Measurements from ENCODE around the gene SOX8. TPM values are rescaled to one million over a fixed set of nuclear protein-coding genes. Genes with fewer than 3 reads are reported as not detected.
"Not testable (repeated sequence)": the region's sequence is repeated elsewhere in the genome, so short reads cannot be mapped to it uniquely, and the experiment has no call there.

SOX8 gene
- total RNA-seq, 1 donor from 2014 or later, result 1.2 TPM

DNA sequence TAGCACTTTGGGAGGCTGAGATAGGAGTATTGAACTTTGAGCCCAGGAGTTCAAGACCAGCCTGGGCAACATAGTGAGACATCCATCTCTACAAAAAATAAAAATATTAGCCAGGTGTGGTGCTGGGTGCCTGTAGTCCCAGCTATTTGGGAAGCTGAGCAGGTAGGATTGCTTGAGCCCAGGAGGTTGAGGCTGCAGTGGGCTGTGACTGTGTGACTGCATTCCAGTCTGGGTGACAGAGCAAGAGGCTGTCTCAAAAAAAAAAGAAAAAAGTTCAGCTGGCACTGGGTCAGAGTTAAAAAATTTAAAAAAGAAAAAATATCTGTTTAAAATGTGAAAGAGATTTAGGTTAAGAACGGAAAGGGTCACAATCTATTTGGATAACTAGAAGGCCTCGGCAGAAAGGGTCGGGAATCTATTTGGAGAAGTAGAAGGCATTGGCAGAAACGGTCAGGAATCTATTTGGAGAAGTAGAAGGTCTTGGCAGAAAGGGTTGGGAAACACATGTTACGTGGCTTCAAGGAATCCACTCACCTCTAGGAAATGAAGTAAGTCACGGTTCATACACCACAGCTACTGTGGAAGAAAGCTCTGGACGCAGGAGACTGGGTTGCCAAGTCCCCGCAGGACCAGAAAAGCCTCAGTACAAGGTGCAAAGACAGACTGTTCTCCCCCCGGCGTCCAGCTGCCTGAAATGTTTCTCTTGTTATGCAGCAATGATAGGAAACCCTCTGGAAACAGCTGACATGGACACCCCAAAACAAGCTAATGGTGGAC is 36.1 kb upstream of the SOX8 start:
- Mint-ChIP-seq H3K4me1 (ENCODE audit: low read depth) (no peaks in the 10 kb centered on the region), H3K4me3 (ENCODE audit: low read depth) (no peak overlapping the region), H3K27ac (no peak overlapping the region), H3K36me3 (ENCODE audit: low read depth) (peaks cover 37% of the 10 kb centered on the region), H3K9me3 (peaks cover 24% of the 10 kb centered on the region), H3K27me3 (ENCODE audit: low read depth) (no peaks in the 10 kb centered on the region)
- no peak for DNase-seq (ENCODE audit: low spot score)
- intact Hi-C loops (cut with micrococcal nuclease), result no loop called here

DNA sequence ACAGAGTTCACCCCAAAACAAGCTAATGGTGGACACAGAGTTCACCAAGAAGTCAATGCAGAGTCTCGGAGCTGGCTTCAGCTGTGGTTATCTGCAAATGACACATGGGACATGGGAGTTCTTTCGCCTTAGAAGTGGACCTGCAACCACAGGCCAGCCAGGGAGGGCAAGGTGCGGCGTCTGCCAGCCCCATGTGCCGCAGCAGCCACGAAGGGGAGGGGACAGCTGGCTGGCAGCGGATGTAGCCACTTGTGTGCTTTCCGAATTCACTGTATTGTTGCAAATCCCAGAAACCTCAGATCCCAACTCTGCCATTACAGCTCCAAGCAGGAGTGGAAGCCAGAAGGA is 35.5 kb upstream of the SOX8 start:
- no peak overlapping the region for H3K27ac Mint-ChIP-seq
- H3K9me3 Mint-ChIP-seq, result peaks cover 24% of the 10 kb centered on the region
- DNase-seq (ENCODE audit: low spot score), result no peak
- H3K36me3 Mint-ChIP-seq (ENCODE audit: low read depth), result peaks cover 37% of the 10 kb centered on the region
- no peak overlapping the region for H3K4me3 Mint-ChIP-seq (ENCODE audit: low read depth)
- H3K27me3 Mint-ChIP-seq (ENCODE audit: low read depth), result no peaks in the 10 kb centered on the region
- intact Hi-C loops (cut with micrococcal nuclease), result no loop called here
- H3K4me1 Mint-ChIP-seq (ENCODE audit: low read depth), result no peaks in the 10 kb centered on the region

DNA sequence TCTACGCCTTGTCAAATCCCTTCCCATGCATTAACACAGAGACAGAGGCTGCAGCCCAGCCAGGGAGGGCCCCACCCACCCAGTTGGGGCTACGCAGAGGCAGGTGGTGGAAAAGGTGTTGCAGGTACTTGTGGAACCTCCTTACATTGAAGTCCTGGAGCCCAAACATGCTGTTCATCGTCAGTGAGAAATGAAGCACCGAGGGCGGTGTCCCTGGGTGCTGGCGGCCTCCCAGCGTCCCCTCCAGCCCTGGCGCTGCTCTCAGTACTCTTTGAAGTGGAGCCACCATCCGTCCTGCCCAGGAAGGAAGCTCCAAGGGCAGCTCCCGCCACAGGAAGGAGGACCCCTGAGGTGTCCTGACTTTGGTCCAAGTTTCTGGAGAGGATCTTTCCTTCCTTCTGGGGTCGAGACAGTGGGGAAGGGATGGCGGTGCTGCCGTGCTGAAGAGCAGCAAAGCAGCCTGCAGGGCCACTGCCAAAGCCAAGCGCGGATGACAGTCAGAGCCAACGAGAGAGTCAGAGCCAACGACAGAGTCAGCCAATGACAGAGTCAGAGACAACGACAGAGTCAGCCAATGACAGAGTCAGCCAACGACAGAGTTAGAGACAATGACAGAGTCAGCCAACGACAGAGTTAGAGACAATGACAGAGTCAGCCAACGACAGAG is 34.2 kb upstream of the SOX8 start:
- Mint-ChIP-seq H3K36me3 (ENCODE audit: low read depth) (peaks cover 35% of the 10 kb centered on the region), H3K27me3 (ENCODE audit: low read depth) (no peaks in the 10 kb centered on the region), H3K27ac (no peak overlapping the region), H3K4me3 (ENCODE audit: low read depth) (no peak overlapping the region), H3K9me3 (peaks cover 15% of the 10 kb centered on the region), H3K4me1 (ENCODE audit: low read depth) (no peaks in the 10 kb centered on the region)
- intact Hi-C loops (cut with micrococcal nuclease), result no loop called here
- no peak for DNase-seq (ENCODE audit: low spot score)

DNA sequence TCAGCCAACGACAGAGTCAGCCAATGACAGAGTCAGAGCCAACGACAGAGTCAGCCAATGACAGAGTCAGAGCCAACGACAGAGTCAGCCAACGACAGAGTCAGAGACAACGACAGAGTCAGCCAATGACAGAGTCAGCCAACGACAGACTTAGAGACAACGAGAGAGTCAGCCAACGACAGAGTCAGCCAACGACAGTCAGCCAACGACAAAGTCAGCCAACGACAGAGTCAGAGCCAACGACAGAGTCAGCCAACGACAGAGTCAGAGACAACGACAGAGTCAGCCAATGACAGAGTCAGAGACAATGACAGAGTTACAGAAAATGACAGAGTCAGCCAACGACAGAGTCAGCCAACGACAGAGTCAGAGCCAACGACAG is 33.7 kb upstream of the SOX8 start:
- H3K27me3 Mint-ChIP-seq (ENCODE audit: low read depth); H3K4me3 Mint-ChIP-seq (ENCODE audit: low read depth); H3K27ac Mint-ChIP-seq; H3K9me3 Mint-ChIP-seq; intact Hi-C loops (cut with micrococcal nuclease); H3K4me1 Mint-ChIP-seq (ENCODE audit: low read depth); DNase-seq (ENCODE audit: low spot score): not testable (repeated sequence)
- H3K36me3 Mint-ChIP-seq (ENCODE audit: low read depth), result peaks cover 32% of the 10 kb centered on the region

DNA sequence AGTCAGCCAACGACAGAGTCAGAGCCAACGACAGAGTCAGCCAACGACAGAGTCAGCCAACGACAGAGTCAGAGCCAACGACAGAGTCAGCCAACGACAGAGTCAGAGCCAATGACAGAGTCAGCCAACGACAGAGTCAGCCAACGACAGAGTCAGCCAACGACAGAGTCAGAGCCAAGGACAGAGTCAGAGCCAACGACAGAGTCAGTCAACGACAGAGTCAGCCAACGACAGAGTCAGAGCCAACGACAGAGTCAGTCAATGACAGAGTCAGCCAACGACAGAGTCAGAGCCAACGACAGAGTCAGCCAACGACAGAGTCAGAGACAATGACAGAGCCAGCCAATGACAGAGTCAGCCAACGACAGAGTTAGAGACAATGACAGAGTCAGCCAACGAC is 32.8 kb upstream of the SOX8 start:
- intact Hi-C loops (cut with micrococcal nuclease); H3K27ac Mint-ChIP-seq; H3K4me1 Mint-ChIP-seq (ENCODE audit: low read depth); H3K4me3 Mint-ChIP-seq (ENCODE audit: low read depth); H3K27me3 Mint-ChIP-seq (ENCODE audit: low read depth); H3K9me3 Mint-ChIP-seq; DNase-seq (ENCODE audit: low spot score): not testable (repeated sequence)
- H3K36me3 Mint-ChIP-seq (ENCODE audit: low read depth), result peaks cover 29% of the 10 kb centered on the region

DNA sequence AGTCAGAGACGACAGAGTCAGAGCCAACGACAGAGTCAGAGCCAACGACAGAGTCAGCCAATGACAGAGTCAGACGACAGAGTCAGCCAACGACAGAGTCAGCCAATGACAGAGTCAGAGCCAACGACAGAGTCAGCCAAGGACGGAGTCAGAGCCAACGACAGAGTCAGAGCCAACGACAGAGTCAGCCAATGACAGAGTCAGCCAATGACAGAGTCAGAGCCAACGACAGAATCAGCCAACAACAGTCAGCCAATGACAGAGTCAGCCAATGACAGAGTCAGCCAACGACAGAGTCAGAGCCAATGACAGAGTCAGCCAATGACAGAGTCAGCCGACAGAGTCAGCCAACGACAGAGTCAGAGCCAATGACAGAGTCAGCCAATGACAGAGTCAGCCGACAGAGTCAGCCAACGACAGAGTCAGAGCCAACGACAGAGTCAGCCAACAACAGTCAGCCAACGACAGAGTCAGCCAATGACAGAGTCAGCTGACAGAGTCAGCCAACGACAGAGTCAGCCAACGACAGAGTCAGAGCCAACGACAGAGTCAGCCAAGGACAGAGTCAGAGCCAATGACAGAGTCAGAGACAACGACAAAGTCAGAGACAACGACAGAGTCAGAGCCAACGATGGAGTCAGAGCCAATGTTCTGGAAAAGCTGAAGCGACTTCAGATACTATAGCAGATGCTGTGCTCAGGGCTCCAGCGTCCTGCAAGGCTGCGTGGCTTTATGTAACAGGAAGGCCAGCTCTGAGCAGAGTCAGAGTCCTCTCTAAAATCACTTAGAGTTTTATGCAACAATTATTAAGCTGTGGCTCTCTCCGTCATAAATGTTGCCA is 30.6 kb upstream of the SOX8 start:
- H3K4me3 Mint-ChIP-seq (ENCODE audit: low read depth); H3K27ac Mint-ChIP-seq; intact Hi-C loops (cut with micrococcal nuclease); H3K27me3 Mint-ChIP-seq (ENCODE audit: low read depth); H3K9me3 Mint-ChIP-seq; H3K4me1 Mint-ChIP-seq (ENCODE audit: low read depth); DNase-seq (ENCODE audit: low spot score): not testable (repeated sequence)
- H3K36me3 Mint-ChIP-seq (ENCODE audit: low read depth), result peaks cover 18% of the 10 kb centered on the region

DNA sequence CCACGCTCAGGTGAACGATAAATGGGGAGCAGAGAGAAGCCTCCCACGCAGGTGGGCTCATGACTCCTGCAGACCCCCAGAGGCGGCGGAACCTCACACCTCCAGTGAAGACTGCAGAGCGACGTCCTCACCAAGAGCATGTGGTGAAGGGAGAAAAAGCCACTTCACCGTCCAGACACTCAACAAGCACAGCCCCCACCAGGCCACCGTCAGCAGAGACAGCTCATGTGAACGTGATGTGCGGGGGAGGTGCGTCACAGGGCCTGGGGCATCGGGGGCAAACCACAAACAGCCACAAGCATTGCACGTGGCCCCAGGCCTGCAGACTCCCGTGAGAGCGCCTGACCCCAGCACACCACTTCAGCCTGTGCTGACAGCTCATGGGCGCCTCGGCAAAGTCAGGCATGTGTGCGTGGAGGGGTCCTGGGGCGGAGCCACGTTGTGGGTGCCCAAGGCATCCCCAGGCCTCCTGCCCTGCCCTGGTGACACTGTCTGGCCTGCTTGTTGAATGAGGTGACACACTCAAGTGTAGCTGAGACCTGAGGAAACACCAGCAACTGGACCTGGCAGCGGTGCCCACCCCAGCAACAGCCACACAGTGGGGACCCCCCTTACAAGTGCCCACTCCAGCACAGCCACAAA is 29.8 kb upstream of the SOX8 start:
- DNase-seq (ENCODE audit: low spot score), result no peak
- Mint-ChIP-seq H3K4me1 (ENCODE audit: low read depth) (no peaks in the 10 kb centered on the region), H3K27ac (no peak overlapping the region), H3K4me3 (ENCODE audit: low read depth) (no peak overlapping the region), H3K27me3 (ENCODE audit: low read depth) (no peaks in the 10 kb centered on the region), H3K36me3 (ENCODE audit: low read depth) (peaks cover 17% of the 10 kb centered on the region), H3K9me3 (no peaks in the 10 kb centered on the region)
- intact Hi-C loops (cut with micrococcal nuclease), result no loop called here

DNA sequence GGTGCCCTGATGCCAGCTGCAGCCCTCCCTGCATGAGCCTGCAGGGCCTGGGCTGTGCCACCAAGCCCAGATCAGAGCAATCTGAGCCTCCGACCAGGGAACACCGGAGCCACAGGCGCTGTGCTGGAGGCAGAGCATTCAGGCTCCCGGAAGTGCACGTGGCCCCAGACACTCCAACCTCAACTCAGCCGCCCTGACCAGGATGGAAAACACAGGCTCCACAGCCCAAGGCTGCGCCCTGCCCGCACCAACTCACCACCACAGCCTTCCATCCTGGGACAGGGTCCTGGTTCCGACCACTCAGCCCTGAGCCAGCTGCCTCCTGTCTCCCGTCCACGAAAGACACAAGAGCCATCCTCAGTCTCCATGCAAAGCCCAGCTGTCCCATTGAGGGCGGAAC is 29.2 kb upstream of the SOX8 start:
- no peak for DNase-seq (ENCODE audit: low spot score)
- Mint-ChIP-seq H3K36me3 (ENCODE audit: low read depth) (peaks cover 17% of the 10 kb centered on the region), H3K4me1 (ENCODE audit: low read depth) (no peaks in the 10 kb centered on the region), H3K9me3 (no peaks in the 10 kb centered on the region), H3K4me3 (ENCODE audit: low read depth) (no peak overlapping the region), H3K27ac (no peak overlapping the region), H3K27me3 (ENCODE audit: low read depth) (no peaks in the 10 kb centered on the region)
- intact Hi-C loops (cut with micrococcal nuclease), result no loop called here

DNA sequence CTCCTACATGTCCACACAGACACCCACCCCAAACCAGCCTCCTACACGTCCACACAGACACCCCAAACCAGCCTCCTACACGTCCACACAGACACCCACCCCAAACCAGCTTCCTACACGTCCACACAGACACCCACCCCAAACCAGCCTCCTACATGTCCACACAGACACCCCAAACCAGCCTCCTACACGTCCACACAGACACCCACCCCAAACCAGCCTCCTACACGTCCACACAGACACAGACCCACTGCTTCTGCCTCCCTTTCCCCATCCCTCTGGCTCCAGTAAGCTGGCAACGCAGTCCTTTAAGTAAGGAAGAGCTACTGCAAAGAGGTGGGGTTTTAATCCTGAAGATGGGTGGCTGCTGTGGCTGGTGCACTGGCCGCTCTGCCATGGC is 27.8 kb upstream of the SOX8 start:
- peaks cover 17% of the 10 kb centered on the region for H3K36me3 Mint-ChIP-seq (ENCODE audit: low read depth)
- H3K4me3 Mint-ChIP-seq (ENCODE audit: low read depth); H3K9me3 Mint-ChIP-seq; DNase-seq (ENCODE audit: low spot score); H3K27ac Mint-ChIP-seq; H3K4me1 Mint-ChIP-seq (ENCODE audit: low read depth); intact Hi-C loops (cut with micrococcal nuclease); H3K27me3 Mint-ChIP-seq (ENCODE audit: low read depth): not testable (repeated sequence)

DNA sequence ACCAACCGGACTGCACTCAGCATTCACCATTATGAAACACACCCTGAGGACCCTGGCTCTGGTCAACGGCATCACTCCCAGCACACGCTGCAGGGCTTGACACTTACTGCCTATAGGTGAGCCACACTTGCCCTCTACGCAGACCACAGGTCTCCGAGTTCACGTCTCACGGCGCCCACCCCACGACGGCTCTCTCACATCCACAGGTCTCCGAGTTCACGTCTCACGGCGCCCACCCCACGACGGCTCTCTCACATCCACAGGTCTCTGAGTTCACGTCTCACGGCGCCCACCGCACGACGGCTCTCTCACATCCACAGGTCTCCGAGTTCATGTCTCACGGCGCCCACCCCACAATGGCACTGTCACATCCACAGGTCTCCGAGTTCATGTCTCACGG is 25.8 kb upstream of the SOX8 start:
- H3K27me3 Mint-ChIP-seq (ENCODE audit: low read depth); H3K9me3 Mint-ChIP-seq; H3K27ac Mint-ChIP-seq; H3K4me1 Mint-ChIP-seq (ENCODE audit: low read depth); H3K4me3 Mint-ChIP-seq (ENCODE audit: low read depth); DNase-seq (ENCODE audit: low spot score); intact Hi-C loops (cut with micrococcal nuclease): not testable (repeated sequence)
- H3K36me3 Mint-ChIP-seq (ENCODE audit: low read depth), result peaks cover 17% of the 10 kb centered on the region

DNA sequence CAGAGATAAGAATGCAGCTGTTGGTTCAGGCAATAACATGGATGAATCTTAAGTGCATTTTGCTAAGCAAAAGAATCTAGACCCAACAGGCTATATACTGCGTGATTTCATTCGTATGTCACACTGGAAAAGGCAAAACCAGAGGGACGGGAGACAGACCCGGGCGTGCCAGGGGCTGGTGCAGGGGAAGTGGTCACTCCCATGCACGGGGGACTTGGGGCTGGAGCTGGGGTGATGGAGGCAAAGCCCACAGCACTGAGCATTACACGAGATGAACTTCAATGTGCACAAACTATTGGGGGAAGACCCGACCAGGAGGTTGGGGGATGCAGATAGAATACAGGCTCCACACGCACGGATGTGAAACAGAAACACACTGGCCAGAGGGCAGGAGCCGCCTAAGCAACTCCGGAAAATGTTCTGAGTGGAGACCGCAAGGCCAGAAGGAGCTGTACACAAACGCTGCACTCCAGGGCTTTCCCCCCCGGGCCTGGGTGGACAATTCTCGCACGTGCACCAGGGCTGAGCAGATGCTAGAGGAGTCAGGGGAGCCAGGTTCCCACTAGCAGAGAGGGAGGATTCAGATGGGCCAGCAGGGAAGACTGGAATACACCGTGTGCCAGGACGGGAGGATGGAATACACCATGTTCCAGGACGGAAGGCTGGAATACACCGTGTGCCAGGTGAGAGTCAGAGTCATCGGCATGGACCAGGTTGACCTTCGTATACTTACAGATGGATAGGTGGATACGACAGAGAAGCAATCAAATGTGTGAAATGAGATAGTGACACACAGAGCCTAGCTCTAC is 22.1 kb upstream of the SOX8 start:
- Mint-ChIP-seq H3K36me3 (ENCODE audit: low read depth) (peaks cover 8% of the 10 kb centered on the region), H3K27ac (no peak overlapping the region), H3K4me3 (ENCODE audit: low read depth) (no peak overlapping the region), H3K4me1 (ENCODE audit: low read depth) (peaks cover 10% of the 10 kb centered on the region), H3K27me3 (ENCODE audit: low read depth) (no peaks in the 10 kb centered on the region), H3K9me3 (no peaks in the 10 kb centered on the region)
- DNase-seq (ENCODE audit: low spot score), result no peak
- intact Hi-C loops (cut with micrococcal nuclease), result loop anchor here (10.0 kb wide), 1 partner anchor 155 kb away; the partner anchor contains the start of gene GNG13

DNA sequence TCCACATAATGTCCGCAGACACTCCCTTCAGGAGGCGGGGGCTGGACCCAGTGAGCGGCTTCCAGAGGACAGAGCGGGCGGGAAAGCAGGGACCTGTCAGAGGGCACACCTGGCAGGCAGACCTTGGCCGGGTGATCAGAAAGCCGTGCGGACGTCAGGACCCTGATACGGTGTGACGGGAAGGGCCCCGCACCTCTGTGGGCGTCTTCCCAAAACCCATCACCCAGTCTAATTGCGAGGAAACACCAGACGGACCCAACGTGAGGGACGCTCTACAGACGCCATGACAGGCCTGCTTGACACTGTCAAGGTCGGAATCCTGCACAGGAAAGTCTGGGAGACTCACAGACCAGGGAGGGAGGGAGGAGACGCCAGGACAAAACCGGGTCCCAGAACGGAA is 19.2 kb upstream of the SOX8 start:
- intact Hi-C loops (cut with micrococcal nuclease), result loop anchor here (10.0 kb wide), 1 partner anchor 158 kb away; the partner anchor contains the start of gene GNG13
- Mint-ChIP-seq H3K4me1 (ENCODE audit: low read depth) (peaks cover 16% of the 10 kb centered on the region), H3K27ac (no peak overlapping the region)

More for the DNA sequence above, 19.2 kb upstream of the SOX8 start:
- peaks cover 9% of the 10 kb centered on the region for H3K9me3 Mint-ChIP-seq
- no peaks in the 10 kb centered on the region for H3K27me3 Mint-ChIP-seq (ENCODE audit: low read depth)
- DNase-seq (ENCODE audit: low spot score), result no peak
- no peak overlapping the region for H3K4me3 Mint-ChIP-seq (ENCODE audit: low read depth)
- H3K36me3 Mint-ChIP-seq (ENCODE audit: low read depth), result peaks cover 31% of the 10 kb centered on the region
